CMK (cell line): ENCODE data around the gene SPARC.

Experiments used
- DNase-seq: peaks from one replicate; pipeline ENCODE4 v3.0.0-alpha.2; 2010; ENCODE audit warnings: low read depth

Gene SPARC

GRCh38 chr5:151622367-151623088 lies 64.2 kb downstream of the SPARC start:
- no peak for DNase-seq

GRCh38 chr5:151620461-151620840 lies 66.3 kb downstream of the SPARC start:
- no peak for DNase-seq

GRCh38 chr5:151619812-151620460 lies 66.8 kb downstream of the SPARC start:
- no peak for DNase-seq

GRCh38 chr5:151618907-151619306 lies 67.8 kb downstream of the SPARC start:
- no peak for DNase-seq

GRCh38 chr5:151617841-151618710 lies 68.6 kb downstream of the SPARC start:
- DNase-seq, result no peak

GRCh38 chr5:151617383-151617840 lies 69.3 kb downstream of the SPARC start:
- no peak for DNase-seq

GRCh38 chr5:151615431-151615830 lies 71.3 kb downstream of the SPARC start:
- DNase-seq, result no peak

GRCh38 chr5:151614565-151614964 lies 72.2 kb downstream of the SPARC start:
- DNase-seq, result no peak

GRCh38 chr5:151612689-151613427 lies 73.9 kb downstream of the SPARC start:
- no peak for DNase-seq

GRCh38 chr5:151611127-151611775 lies 75.5 kb downstream of the SPARC start:
- no peak for DNase-seq
